Fibroblast of upper back skin (primary cell): ENCODE data around the gene SYCP2L.

Source experiments
- DNase-seq: peaks from one replicate; pipeline ENCODE4 v3.0.0-alpha.2; 2013

The SYCP2L gene

DNA sequence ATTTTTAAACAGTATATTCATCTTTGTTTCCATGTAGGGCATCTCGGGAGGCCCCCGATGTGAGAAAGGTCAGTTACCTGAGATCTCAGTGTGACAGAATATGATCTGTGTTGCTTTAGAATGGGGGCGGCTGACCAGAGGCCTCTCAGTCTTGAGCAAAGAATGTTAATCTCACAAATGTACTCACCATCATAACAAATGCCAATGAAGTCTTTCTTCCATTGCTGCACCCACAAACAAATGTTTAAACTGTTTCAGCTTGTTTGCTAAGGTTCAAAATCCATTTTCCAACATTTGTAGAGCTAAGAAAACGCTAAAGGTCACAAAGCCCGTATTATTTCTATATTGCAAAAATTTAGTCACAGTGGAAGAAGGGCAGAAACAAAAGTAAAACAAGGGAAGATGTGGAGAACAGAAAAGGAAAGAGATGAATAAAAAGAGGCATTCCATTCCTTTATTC lies 125.5 kb downstream of the SYCP2L start:
- no peak for DNase-seq

DNA sequence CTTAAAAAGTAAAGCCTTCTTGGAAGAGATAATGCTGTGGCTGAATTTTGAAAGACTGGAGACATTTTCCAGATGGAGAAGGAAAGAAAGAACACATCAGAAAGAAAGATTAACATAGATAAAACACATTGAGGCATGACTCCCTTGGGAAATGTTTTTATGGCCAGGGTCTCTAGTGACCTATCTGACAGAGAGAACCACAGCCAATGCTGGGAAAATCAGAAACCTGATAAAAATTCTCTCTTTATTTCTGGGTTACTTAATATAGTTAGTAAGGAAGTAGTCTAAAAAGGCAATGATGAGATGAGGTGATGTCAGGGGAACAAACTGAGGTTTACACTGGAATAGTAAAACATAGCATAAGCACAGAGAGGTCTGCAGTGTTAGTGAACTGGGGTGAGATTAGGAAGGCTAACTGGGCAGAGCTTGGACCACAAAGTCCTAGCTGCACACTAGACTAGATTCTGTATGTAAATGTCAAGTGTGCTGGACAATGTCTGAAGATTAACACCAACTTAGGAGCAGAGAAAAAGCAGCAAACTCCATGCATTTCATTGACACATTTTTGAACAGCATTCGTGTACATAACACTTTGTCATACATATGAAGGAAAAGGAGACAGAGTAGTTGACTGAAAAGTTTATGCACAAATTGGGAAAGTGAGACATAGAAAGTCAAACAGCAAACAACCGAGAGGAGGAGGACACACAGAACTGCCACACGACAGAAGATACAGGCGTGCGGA lies 126.3 kb downstream of the SYCP2L start:
- no peak for DNase-seq

DNA sequence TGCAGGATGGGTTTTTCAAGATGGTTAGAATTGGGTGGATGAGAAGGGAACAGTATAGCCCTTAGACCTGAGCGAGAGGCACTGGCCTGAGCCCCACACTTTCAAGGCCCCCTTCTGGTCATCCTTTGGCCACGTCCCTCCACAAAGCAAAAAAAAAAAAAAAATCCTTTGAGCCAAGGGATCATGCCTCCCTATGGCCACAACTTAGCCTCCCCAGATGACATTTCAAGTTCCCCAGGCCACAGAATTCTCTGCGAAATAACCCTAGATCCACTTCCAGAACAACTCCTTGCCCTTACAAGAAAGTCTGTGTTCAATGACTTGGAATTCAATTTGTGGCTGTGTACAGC lies 126.8 kb downstream of the SYCP2L start:
- no peak for DNase-seq

DNA sequence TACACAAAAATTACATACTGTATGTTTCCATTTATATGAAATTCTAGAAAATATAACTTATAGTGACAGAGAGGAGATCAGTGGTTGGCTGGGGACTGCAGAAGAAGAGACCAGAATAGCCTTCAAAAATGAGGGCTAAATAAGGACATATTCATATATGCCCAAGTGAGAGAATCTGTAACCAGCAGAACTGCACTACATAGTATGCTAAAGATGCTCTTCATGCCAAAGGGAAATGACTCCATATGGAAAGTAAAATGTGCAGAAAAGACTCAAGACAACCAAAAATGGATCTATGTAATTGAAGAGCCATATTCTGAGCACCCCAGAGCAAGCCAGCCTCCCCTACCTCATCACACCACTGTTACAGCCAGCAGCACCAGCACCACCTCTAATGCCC lies 128.2 kb downstream of the SYCP2L start:
- no peak for DNase-seq

DNA sequence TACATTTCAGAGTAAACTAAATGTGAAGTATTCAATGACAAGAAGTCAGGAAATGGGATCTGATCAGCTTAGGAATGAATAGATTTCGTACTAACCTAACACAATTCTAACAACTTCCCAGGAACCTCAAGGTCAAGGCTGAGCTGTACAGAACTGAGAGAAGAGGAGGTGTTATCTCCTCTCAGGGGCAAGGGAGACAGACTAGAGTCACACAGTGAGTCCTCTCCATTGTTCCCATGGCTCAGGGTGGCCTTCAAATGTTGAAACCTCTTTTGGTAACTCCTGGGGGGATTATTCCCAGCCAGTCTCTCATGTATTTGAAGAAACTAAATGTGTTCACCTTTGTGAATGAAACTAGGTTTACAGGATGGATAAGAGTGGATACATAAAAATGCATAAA lies 129.6 kb downstream of the SYCP2L start:
- no peak for DNase-seq

DNA sequence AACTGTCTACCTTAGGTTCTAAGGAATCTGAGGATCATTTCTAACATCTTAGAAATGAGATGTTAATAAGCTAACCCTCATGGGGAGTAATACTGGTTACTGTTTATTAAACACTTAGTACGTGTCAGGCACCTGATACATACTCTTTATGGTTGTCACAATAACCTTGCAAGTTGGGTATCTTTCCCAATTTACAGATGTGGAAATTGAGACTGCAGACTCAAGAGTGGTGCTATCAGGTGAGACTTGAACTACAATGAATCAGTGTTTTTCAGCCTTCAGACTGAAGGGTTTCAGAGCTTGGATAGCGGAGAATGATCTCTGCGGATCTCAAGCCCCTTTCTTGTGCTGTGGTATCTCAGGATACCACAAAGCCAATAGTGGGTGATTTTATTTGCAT lies 130.2 kb downstream of the SYCP2L start:
- no peak for DNase-seq

DNA sequence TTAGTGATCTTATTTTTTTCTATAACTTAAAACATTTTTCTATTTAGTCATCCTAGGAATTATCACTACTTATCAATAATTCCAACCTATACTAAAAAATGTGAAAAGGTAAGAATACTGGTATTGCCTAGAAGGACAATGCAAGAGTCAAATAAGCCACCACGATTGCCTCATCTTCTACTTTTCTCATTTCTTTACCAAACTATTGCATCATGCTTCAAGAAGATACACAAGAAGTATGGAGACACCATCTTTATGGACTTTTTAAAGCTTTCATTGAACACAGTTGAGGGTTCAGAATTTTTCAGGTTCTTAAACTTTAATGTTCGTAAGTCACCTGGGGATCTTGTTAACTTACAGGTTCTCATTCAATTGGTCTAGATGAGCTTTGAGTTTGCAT lies 131.4 kb downstream of the SYCP2L start:
- no peak for DNase-seq

DNA sequence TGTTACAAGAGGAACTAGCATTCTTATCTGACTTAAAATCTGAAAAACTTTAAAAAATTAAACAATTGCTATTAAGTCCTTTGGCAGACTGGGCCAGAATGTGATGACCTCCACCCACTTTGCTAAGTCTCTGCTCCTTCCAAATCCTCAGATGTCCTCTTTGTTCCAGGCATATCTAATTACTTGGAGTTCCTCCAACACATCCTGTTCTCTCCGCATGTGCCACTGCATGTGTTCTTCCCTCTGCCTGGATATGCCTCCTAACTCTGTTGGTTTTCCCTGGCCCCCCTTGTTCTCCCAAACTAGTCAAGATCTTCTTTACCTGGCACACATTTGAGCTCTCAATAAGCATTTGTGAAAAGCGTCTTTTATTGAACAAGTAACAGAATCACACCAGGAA lies 134.2 kb downstream of the SYCP2L start:
- no peak for DNase-seq

DNA sequence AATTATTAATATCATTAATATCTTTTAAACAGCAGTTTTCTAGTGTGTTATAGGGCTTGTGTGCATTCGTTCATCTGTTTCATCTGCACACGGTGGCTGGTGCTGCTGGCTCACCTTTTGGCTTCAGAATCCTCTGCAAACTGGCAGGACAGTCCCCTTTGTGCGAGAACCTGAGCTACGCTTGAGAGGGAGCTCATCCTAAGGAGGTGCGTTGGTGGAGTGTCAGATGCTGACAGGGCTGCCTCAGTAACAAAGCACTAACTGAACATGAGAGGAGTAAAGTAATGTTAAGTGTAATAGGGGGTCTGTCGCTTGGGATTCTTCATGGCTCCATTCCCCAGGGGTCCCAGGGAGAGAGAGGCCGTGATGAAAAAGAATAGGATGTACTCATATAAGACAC lies 134.9 kb downstream of the SYCP2L start:
- DNase-seq: no peak

DNA sequence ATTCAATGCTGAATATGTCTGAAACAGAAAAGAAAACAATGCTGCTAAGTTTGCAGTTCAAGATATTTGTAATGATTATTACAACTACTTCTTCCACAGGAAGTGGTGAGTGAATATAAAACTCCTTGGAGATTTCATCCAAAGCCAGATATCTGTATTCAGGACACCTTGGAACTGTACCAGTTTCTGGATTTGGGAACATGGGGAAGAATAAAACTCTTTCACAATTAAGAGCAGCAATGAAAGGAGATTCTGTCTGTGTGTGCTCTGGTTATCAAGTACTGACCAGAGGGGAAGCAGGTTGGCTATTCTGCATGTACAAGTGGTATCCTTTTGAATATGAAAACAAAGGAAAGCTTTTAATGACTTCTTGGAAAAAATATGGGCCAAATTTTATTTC lies 136.2 kb downstream of the SYCP2L start:
- DNase-seq: peak; percentile 55
